Measurements from ENCODE around the gene C19orf85. TPM values are rescaled to one million over a fixed set of nuclear protein-coding genes. Genes with fewer than 3 reads are reported as not detected.

Gene C19orf85
- total and polyA plus RNA-seq, 4 experiments from 2014 or later: not detected

DNA sequence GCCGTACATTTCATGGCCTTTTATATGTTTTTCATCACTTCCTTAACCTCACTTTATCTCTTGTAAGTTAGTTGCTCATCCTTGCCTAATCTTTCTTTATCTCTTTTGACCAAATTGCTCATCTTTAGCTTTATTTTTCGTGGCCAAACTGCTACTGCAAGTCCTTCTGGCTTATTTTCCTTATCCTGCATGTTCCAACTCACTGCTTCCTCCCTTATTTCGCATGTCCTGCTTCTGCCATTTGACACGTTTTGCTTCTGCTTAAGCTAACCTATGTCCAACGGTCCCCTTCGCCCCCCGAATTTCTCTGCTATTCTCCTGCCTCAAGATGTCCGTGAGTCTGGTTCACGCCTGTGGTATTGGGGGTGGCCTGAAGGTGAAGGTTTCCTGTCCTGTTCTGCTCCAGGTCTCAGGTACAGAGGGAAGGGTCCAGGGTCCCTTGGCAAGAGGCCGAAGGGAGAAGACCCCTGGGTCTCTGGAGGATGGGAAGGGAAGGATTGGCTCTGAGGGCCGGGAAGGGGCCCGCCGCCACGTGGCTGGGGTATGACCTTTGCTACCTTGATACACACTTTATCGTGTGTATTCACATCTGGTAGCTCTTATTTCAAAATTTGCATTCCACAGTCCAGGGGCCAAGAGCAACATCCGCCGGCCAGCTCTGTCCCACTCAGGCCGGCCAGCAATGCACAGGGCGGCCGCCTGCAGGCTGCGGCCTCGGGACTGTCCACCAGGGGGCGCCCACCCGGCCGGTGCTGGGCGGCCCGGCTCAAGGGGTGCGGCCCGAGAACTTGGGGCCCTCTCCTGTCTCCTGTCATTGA lies 2.9 kb upstream of the C19orf85 start:
- DNase-seq: peak in 4 of 5 donors; percentile 52 to 61 (median 52)
- POLR2A ChIA-PET (ENCODE audit: partially characterized antibody): interaction anchor here (0.8 to 2.1 kb wide), 5 partner anchors 9 to 165 kb away, joined by 3 to 13 read pairs (median 4); partner anchors contain the start of genes FIZ1 and ZNF628
- H3K27ac Mint-ChIP-seq: peak overlapping the region in 3 of 7 donors; percentile 30 to 38 (median 34)

GRCh38 chr19:55466241-55466614 lies 1.7 kb upstream of the C19orf85 start:
- intact Hi-C loops (cut with micrococcal nuclease): no loop called here
- Histone ChIP-seq H3K4me3 (ENCODE audit: low read length in 2 of 2) (no peak overlapping the region), H3K9me3 (ENCODE audit: control insufficient read depth in 1 of 2, low read length in 2 of 2) (no peaks in the 10 kb centered on the region), H3K36me3 (ENCODE audit: insufficient read depth, low read length) (no peaks in the 10 kb centered on the region), H3K27ac (ENCODE audit: low read depth, low read length) (no peak overlapping the region), H3K27me3 (ENCODE audit: insufficient read depth, low read length) (no peaks in the 10 kb centered on the region), H3K4me1 (ENCODE audit: insufficient read depth, low read length) (peaks cover 6% of the 10 kb centered on the region)
- Mint-ChIP-seq H3K4me1 (peaks cover 8 to 18% (median 12%) of the 10 kb centered on the region in 4 donors), H3K36me3 (peaks cover 0 to 2% of the 10 kb centered on the region in 2 donors), H3K4me3 (no peak overlapping the region), H3K27me3 (no peaks in the 10 kb centered on the region), H3K9me3 (peaks cover 0 to 2% (median 0%) of the 10 kb centered on the region in 8 donors), H3K27ac (peak overlapping the region in 4 of 7 donors; percentile 8 to 62 (median 24))
- POLR2A ChIA-PET (ENCODE audit: partially characterized antibody): interaction anchor here (2.1 kb wide), 1 partner anchor 11 kb away, joined by 13 read pairs; the partner anchor contains the start of gene ZNF628
- CTCF ChIA-PET (ENCODE audit: partially characterized antibody): interaction anchor here (1.2 to 4.3 kb wide), 10 partner anchors 8 to 325 kb away, joined by 3 to 69 read pairs (median 10); partner anchors contain the start of genes ZNF628 and ZNF784
- DNase-seq: no peak

More for the DNA sequence above, 2.9 kb upstream of the C19orf85 start:
- no peaks in the 10 kb centered on the region for H3K27me3 ChIP-seq (ENCODE audit: insufficient read depth, low read length)
- Mint-ChIP-seq H3K4me3 (peak overlapping the region in 1 of 8 donors; percentile 36), H3K27me3 (no peaks in the 10 kb centered on the region), H3K36me3 (no peaks in the 10 kb centered on the region), H3K4me1 (peaks cover 2 to 7% (median 4%) of the 10 kb centered on the region in 4 donors), H3K9me3 (no peaks in the 10 kb centered on the region)
- H3K36me3 ChIP-seq (ENCODE audit: insufficient read depth, low read length): no peaks in the 10 kb centered on the region
- no peak overlapping the region for H3K4me3 ChIP-seq (ENCODE audit: low read length in 2 of 2)
- H3K9me3 ChIP-seq (ENCODE audit: control insufficient read depth in 1 of 2, low read length in 2 of 2): no peaks in the 10 kb centered on the region
- intact Hi-C loops (cut with micrococcal nuclease): loop anchor here (1.0 to 2.0 kb wide), 2 partner anchors 36 to 163 kb away; no protein-coding TSS in a partner anchor
- H3K4me1 ChIP-seq (ENCODE audit: insufficient read depth, low read length): peaks cover 2% of the 10 kb centered on the region
- CTCF ChIA-PET (ENCODE audit: partially characterized antibody): interaction anchor here (0.6 to 4.3 kb wide), 39 partner anchors 9 to 390 kb away, joined by 3 to 69 read pairs (median 4); partner anchors contain the start of genes FIZ1, NAT14, ZNF628 and ZNF784
- H3K27ac ChIP-seq (ENCODE audit: low read depth, low read length): no peak overlapping the region

GRCh38 chr19:55465460-55466240 lies 1.1 kb upstream of the C19orf85 start:
- H3K36me3 ChIP-seq (ENCODE audit: insufficient read depth, low read length): no peaks in the 10 kb centered on the region
- no peak overlapping the region for H3K27ac ChIP-seq (ENCODE audit: low read depth, low read length)
- H3K27me3 Mint-ChIP-seq: no peaks in the 10 kb centered on the region
- no peak overlapping the region for H3K4me3 ChIP-seq (ENCODE audit: low read length in 2 of 2)
- peaks cover 12% of the 10 kb centered on the region for H3K4me1 ChIP-seq (ENCODE audit: insufficient read depth, low read length)
- CTCF ChIA-PET (ENCODE audit: partially characterized antibody): interaction anchor here (1.2 to 4.3 kb wide), 3 partner anchors 9 to 166 kb away, joined by 3 to 69 read pairs (median 42); no protein-coding TSS in a partner anchor
- H3K4me3 Mint-ChIP-seq: no peak overlapping the region
- intact Hi-C loops (cut with micrococcal nuclease): no loop called here
- POLR2A ChIA-PET (ENCODE audit: partially characterized antibody): no interaction called here
- H3K27ac Mint-ChIP-seq: peak overlapping the region in 1 of 7 donors; percentile 8
- DNase-seq: no peak
- peaks cover 0 to 2% (median 0%) of the 10 kb centered on the region in 8 donors for H3K9me3 Mint-ChIP-seq
- H3K36me3 Mint-ChIP-seq: peaks cover 0 to 2% of the 10 kb centered on the region in 2 donors
- no peaks in the 10 kb centered on the region for H3K9me3 ChIP-seq (ENCODE audit: control insufficient read depth in 1 of 2, low read length in 2 of 2)
- H3K4me1 Mint-ChIP-seq: peaks cover 10 to 22% (median 16%) of the 10 kb centered on the region in 4 donors
- H3K27me3 ChIP-seq (ENCODE audit: insufficient read depth, low read length): no peaks in the 10 kb centered on the region

GRCh38 chr19:55464039-55464661 lies 401 bp downstream of the C19orf85 start:
- Histone ChIP-seq H3K36me3 (ENCODE audit: insufficient read depth, low read length) (no peaks in the 10 kb centered on the region), H3K27ac (ENCODE audit: low read depth, low read length) (no peak overlapping the region), H3K9me3 (ENCODE audit: control insufficient read depth in 1 of 2, low read length in 2 of 2) (no peaks in the 10 kb centered on the region), H3K4me1 (ENCODE audit: insufficient read depth, low read length) (peaks cover 18% of the 10 kb centered on the region), H3K4me3 (ENCODE audit: low read length in 2 of 2) (no peak overlapping the region), H3K27me3 (ENCODE audit: insufficient read depth, low read length) (no peaks in the 10 kb centered on the region)
- ChIA-PET CTCF (ENCODE audit: partially characterized antibody) (no interaction called here), POLR2A (ENCODE audit: partially characterized antibody) (no interaction called here)
- DNase-seq: no peak
- intact Hi-C loops (cut with micrococcal nuclease): no loop called here
- Mint-ChIP-seq H3K27ac (no peak overlapping the region), H3K27me3 (no peaks in the 10 kb centered on the region), H3K36me3 (peaks cover 0 to 2% of the 10 kb centered on the region in 2 donors), H3K4me3 (peak overlapping the region in 2 of 8 donors; percentile 39 to 69), H3K4me1 (peaks cover 13 to 32% (median 24%) of the 10 kb centered on the region in 4 donors), H3K9me3 (peaks cover 0 to 2% (median 0%) of the 10 kb centered on the region in 8 donors)

GRCh38 chr19:55463583-55464031 lies 944 bp downstream of the C19orf85 start:
- intact Hi-C loops (cut with micrococcal nuclease): no loop called here
- peaks cover 0 to 2% (median 0%) of the 10 kb centered on the region in 8 donors for H3K9me3 Mint-ChIP-seq
- Histone ChIP-seq H3K36me3 (ENCODE audit: insufficient read depth, low read length) (no peaks in the 10 kb centered on the region), H3K27me3 (ENCODE audit: insufficient read depth, low read length) (no peaks in the 10 kb centered on the region), H3K27ac (ENCODE audit: low read depth, low read length) (no peak overlapping the region), H3K9me3 (ENCODE audit: control insufficient read depth in 1 of 2, low read length in 2 of 2) (no peaks in the 10 kb centered on the region), H3K4me1 (ENCODE audit: insufficient read depth, low read length) (peaks cover 18% of the 10 kb centered on the region), H3K4me3 (ENCODE audit: low read length in 2 of 2) (no peak overlapping the region)
- CTCF ChIA-PET (ENCODE audit: partially characterized antibody): no interaction called here
- H3K27ac Mint-ChIP-seq: peak overlapping the region in 1 of 7 donors; percentile 9
- H3K36me3 Mint-ChIP-seq: peaks cover 0 to 2% of the 10 kb centered on the region in 2 donors
- H3K4me1 Mint-ChIP-seq: peaks cover 13 to 32% (median 24%) of the 10 kb centered on the region in 4 donors
- DNase-seq: no peak
- H3K4me3 Mint-ChIP-seq: peak overlapping the region in 2 of 8 donors; percentile 39 to 69
- POLR2A ChIA-PET (ENCODE audit: partially characterized antibody): no interaction called here
- H3K27me3 Mint-ChIP-seq: no peaks in the 10 kb centered on the region

- peaks cover 0 to 2% (median 0%) of the 10 kb centered on the region in 8 donors for H3K9me3 Mint-ChIP-seq
- H3K27me3 ChIP-seq (ENCODE audit: insufficient read depth, low read length): no peaks in the 10 kb centered on the region
- ChIA-PET POLR2A (ENCODE audit: partially characterized antibody) (interaction anchor here (1.5 to 1.9 kb wide), 2 partner anchors 14 to 22 kb away, joined by 7 to 23 read pairs; partner anchors contain the start of genes NAT14 and ZNF628), CTCF (ENCODE audit: partially characterized antibody) (interaction anchor here (2.2 kb wide), 1 partner anchor 41 kb away, joined by 16 read pairs; no protein-coding TSS in a partner anchor)
- no peak for DNase-seq
- peak overlapping the region; percentile 66 to 97 (median 91) for H3K4me3 Mint-ChIP-seq
- H3K27me3 Mint-ChIP-seq: no peaks in the 10 kb centered on the region
- H3K36me3 Mint-ChIP-seq: peaks cover 0 to 2% of the 10 kb centered on the region in 2 donors
- no peaks in the 10 kb centered on the region for H3K36me3 ChIP-seq (ENCODE audit: insufficient read depth, low read length)
- H3K4me1 ChIP-seq (ENCODE audit: insufficient read depth, low read length): peaks cover 18% of the 10 kb centered on the region
- H3K4me1 Mint-ChIP-seq: peaks cover 11 to 31% (median 21%) of the 10 kb centered on the region in 4 donors
- peak overlapping the region in 3 of 7 donors; percentile 74 to 82 (median 78) for H3K27ac Mint-ChIP-seq
- H3K4me3 ChIP-seq (ENCODE audit: low read length in 2 of 2): peak overlapping the region in 1 of 2 donors; percentile 97
- no peaks in the 10 kb centered on the region for H3K9me3 ChIP-seq (ENCODE audit: control insufficient read depth in 1 of 2, low read length in 2 of 2)
- no peak overlapping the region for H3K27ac ChIP-seq (ENCODE audit: low read depth, low read length)
- intact Hi-C loops (cut with micrococcal nuclease): no loop called here
These were observed 1.8 kb downstream of the C19orf85 start for GRCh38 chr19:55462722-55463121.

All from CD4-positive, alpha-beta memory T cell (primary cell).